DMS114 treated with DMSO at 0.1 percent for 48 hours (cell line): ENCODE data around the gene TINAGL1.
A peak's percentile ranks its signal among the peaks of the same experiment; 100 is the strongest.

ENCODE experiments used
- DNase-seq: peaks from one replicate; lab custom pipeline; 2025; ENCODE audit not compliant: unreplicated experiment; lab: John Stamatoyannopoulos, UW

The TINAGL1 gene

GRCh38 chr1:31576201-31576669 is at the start of gene TINAGL1:
TSS of gene TINAGL1 (plus strand) at chr1:31576515. CDS start at chr1:31577149, 634 bp downstream.
- no peak for DNase-seq

- no peak for DNase-seq
Observed at GRCh38 chr1:31529999-31530684, 46.2 kb upstream of the TINAGL1 start.

- no peak for DNase-seq
Observed at GRCh38 chr1:31531177-31531999, 44.9 kb upstream of the TINAGL1 start.

- DNase-seq: no peak
Observed at GRCh38 chr1:31532173-31532572, 44.1 kb upstream of the TINAGL1 start.

GRCh38 chr1:31535561-31535960 is 40.8 kb upstream of the TINAGL1 start:
- no peak for DNase-seq

GRCh38 chr1:31539329-31539728 is 37.0 kb upstream of the TINAGL1 start:
- DNase-seq: no peak

- no peak for DNase-seq
Observed at GRCh38 chr1:31541194-31541593, 35.1 kb upstream of the TINAGL1 start.

- no peak for DNase-seq
Observed at GRCh38 chr1:31545927-31546540, 30.3 kb upstream of the TINAGL1 start.

GRCh38 chr1:31548534-31548906 is 27.8 kb upstream of the TINAGL1 start:
- DNase-seq: no peak

- DNase-seq: peak; percentile 81
Observed at GRCh38 chr1:31548907-31549808, 27.2 kb upstream of the TINAGL1 start.

GRCh38 chr1:31549809-31550620 is 26.3 kb upstream of the TINAGL1 start:
- no peak for DNase-seq

- no peak for DNase-seq
Observed at GRCh38 chr1:31551208-31551607, 25.1 kb upstream of the TINAGL1 start.

- DNase-seq: no peak
Observed at GRCh38 chr1:31552489-31552888, 23.8 kb upstream of the TINAGL1 start.

GRCh38 chr1:31556481-31557006 is 19.8 kb upstream of the TINAGL1 start:
- DNase-seq: no peak

GRCh38 chr1:31559715-31560114 is 16.6 kb upstream of the TINAGL1 start:
- no peak for DNase-seq

GRCh38 chr1:31560394-31560793 is 15.9 kb upstream of the TINAGL1 start:
- DNase-seq: no peak

- DNase-seq: no peak
Observed at GRCh38 chr1:31562707-31563360, 13.5 kb upstream of the TINAGL1 start.

- no peak for DNase-seq
Observed at GRCh38 chr1:31564606-31564989, 11.7 kb upstream of the TINAGL1 start.

GRCh38 chr1:31567956-31568570 is 8.3 kb upstream of the TINAGL1 start:
- DNase-seq: no peak
